ENCODE data around the gene STK40.

DNA sequence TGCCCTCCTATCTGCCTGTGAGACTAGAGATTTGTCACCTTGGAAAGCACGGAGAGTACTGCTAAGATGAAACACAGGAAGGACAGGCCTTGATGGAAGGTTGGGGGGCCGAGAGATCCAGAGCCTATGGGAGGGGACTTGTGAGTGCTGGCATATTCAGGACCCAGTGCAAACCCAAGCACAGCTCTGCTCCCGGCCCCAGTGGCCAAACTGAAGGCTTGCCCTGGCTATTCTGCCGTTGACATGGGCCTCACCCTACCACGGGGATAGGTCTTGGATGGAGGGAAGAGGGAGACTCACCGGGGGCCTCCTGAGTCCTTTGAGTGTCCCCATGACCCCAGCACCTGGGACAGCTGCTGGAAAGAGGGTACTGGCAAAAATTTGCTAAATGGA, 57.6 kb downstream of the STK40 start:
- TF ChIP-seq, protein P1, sequence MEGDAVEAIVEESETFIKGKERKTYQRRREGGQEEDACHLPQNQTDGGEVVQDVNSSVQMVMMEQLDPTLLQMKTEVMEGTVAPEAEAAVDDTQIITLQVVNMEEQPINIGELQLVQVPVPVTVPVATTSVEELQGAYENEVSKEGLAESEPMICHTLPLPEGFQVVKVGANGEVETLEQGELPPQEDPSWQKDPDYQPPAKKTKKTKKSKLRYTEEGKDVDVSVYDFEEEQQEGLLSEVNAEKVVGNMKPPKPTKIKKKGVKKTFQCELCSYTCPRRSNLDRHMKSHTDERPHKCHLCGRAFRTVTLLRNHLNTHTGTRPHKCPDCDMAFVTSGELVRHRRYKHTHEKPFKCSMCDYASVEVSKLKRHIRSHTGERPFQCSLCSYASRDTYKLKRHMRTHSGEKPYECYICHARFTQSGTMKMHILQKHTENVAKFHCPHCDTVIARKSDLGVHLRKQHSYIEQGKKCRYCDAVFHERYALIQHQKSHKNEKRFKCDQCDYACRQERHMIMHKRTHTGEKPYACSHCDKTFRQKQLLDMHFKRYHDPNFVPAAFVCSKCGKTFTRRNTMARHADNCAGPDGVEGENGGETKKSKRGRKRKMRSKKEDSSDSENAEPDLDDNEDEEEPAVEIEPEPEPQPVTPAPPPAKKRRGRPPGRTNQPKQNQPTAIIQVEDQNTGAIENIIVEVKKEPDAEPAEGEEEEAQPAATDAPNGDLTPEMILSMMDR (conservative IDR thresholded peaks at IDR 0.05; ENCODE audit: low read depth in 2 of 2) = no peak
- TF ChIP-seq EZH2phosphoT487 (IDR thresholded peaks at IDR 0.05; ENCODE audit: unreplicated experiment) (no peak), POLR2AphosphoS5 (IDR thresholded peaks at IDR 0.05; ENCODE audit: low read depth) (no peak), REST (IDR thresholded peaks at IDR 0.05; ENCODE audit: unreplicated experiment) (no peak), EZH2 (IDR thresholded peaks at IDR 0.05; ENCODE audit: low read depth, unreplicated experiment) (no peak), ETS1 (IDR thresholded peaks at IDR 0.05) (no peak), ZNF331 (CRISPR knock-in tag; IDR thresholded peaks at IDR 0.05; ENCODE audit: low read depth) (no peak), STAT1 (IDR thresholded peaks at IDR 0.05; ENCODE audit: unreplicated experiment) (no peak), JUNB (IDR thresholded peaks at IDR 0.05; ENCODE audit: unreplicated experiment) (no peak), CREB1 (CRISPR knock-in tag; IDR thresholded peaks at IDR 0.05; ENCODE audit: low read depth) (no peak), ZNF114 (CRISPR knock-in tag; IDR thresholded peaks at IDR 0.05) (no peak), NANOG (IDR thresholded peaks at IDR 0.05; ENCODE audit: borderline replicate concordance) (no peak)
